B cell (primary cell): Measurements from ENCODE around the gene GPR162. TPM values are rescaled to one million over a fixed set of nuclear protein-coding genes. Genes with fewer than 3 reads are reported as not detected.

Source experiments
- ATAC-seq: fragments of 200-7000 bp; cut with Tn5 transposase; one replicate; pipeline ENCODE4 v1.10.0; 2021; ENCODE audit warnings: low read depth, mild to moderate bottlenecking, moderate number of reproducible peaks, moderate library complexity
- CTCF ChIA-PET: fragments of 350-600 bp; sonication (Branson Sonifier 250); formaldehyde crosslinking; loops from one replicate; lab custom pipeline; 2021; ENCODE audit warnings: antibody characterized with exemption, inconsistent platforms; lab: Charles Lee
- POLR2A ChIA-PET: fragments of 350-600 bp; sonication (Branson Sonifier 250); formaldehyde crosslinking; loops from one replicate; lab custom pipeline; 2021; ENCODE audit warnings: antibody characterized with exemption; lab: Charles Lee
- DNase-seq: peaks from one replicate; pipeline ENCODE4 v3.0.0; 2013
- H2AFZ ChIP-seq: 2 replicates; pipeline ENCODE4 v1.6.1; 2012; ENCODE audit warnings: mild to moderate bottlenecking, low read depth, low read length; ENCODE audit not compliant: insufficient read depth, poor library complexity, severe bottlenecking
- H3K27ac ChIP-seq, 2 donors: 1 replicate in 1 of 2; 2 replicates in 1 of 2; pipeline ENCODE4 v1.5.1; 2012 to 2013; ENCODE audit warnings: low read length in 2 of 2, mild to moderate bottlenecking in 2 of 2, moderate library complexity in 1 of 2
- H3K27me3 ChIP-seq, 4 experiments: fragments of 200-600 bp in 1 of 4; sonication (generic) in 1 of 4; replicated peaks in 1 of 4; 1 replicate in 2 of 4; 2 replicates in 2 of 4; pipeline versions ENCODE4 v1.6.1 to v1.7.0; 2013 to 2016; ENCODE audit warnings: low read length in 3 of 4, mild to moderate bottlenecking in 2 of 4, mixed read lengths in 1 of 4, moderate library complexity in 1 of 4; ENCODE audit not compliant: insufficient read depth in 4 of 4, control insufficient read depth in 3 of 4; ENCODE audit errors: control extremely low read depth in 1 of 4
- H3K36me3 ChIP-seq, 2 experiments: replicated peaks in 1 of 2; 1 replicate in 1 of 2; 2 replicates in 1 of 2; pipeline versions ENCODE4 v1.6.1 to v1.7.1; 2013; ENCODE audit warnings: low read length in 1 of 2; ENCODE audit not compliant: insufficient read depth in 2 of 2, control insufficient read depth in 1 of 2; ENCODE audit errors: control extremely low read depth in 1 of 2, extremely low read depth in 1 of 2
- H3K4me1 ChIP-seq, 2 donors: fragments of 200-600 bp in 1 of 2; sonication (generic) in 1 of 2; 1 replicate in 1 of 2; 2 replicates in 1 of 2; pipeline versions ENCODE4 v1.5.1 to v1.6.1; 2013 to 2017; ENCODE audit warnings: low read length in 2 of 2; ENCODE audit not compliant: control insufficient read depth in 2 of 2, insufficient read depth in 2 of 2
- H3K4me2 ChIP-seq: replicated peaks from 2 replicates; pipeline ENCODE3; 2012; ENCODE audit warnings: mild to moderate bottlenecking, low read depth, low read length; ENCODE audit not compliant: poor library complexity, severe bottlenecking
- H3K4me3 ChIP-seq, 5 experiments: fragments of 200-600 bp in 1 of 5; sonication (generic) in 1 of 5; 1 replicate in 3 of 5; 2 replicates in 2 of 5; pipeline versions ENCODE4 v1.5.1 to v1.7.0; 2011 to 2016; ENCODE audit warnings: low read length in 4 of 5, mild to moderate bottlenecking in 4 of 5, low read depth in 2 of 5, control low read depth in 1 of 5, moderate library complexity in 1 of 5; ENCODE audit not compliant: insufficient read depth in 1 of 5; ENCODE audit errors: control extremely low read depth in 1 of 5, extremely low read depth in 1 of 5
- H3K79me2 ChIP-seq: fragments of 200-600 bp; sonication (generic); one replicate; pipeline ENCODE4 v1.6.0; 2016; ENCODE audit warnings: low read length; ENCODE audit not compliant: control insufficient read depth, insufficient read depth
- H3K9ac ChIP-seq: fragments of 200-600 bp; sonication (generic); 2 replicates; pipeline ENCODE4 v1.6.1; 2017; ENCODE audit warnings: mild to moderate bottlenecking, low read length, moderate library complexity
- H3K9me3 ChIP-seq, 3 donors: one replicate each; pipeline versions ENCODE4 v1.6.1 to v1.7.1; 2013; ENCODE audit warnings: low read length in 2 of 3; ENCODE audit not compliant: control insufficient read depth in 2 of 3, insufficient read depth in 1 of 3; ENCODE audit errors: control extremely low read depth in 1 of 3
- H4K20me1 ChIP-seq: 2 replicates; pipeline ENCODE4 v1.6.0; 2012; ENCODE audit warnings: mild to moderate bottlenecking, low read length; ENCODE audit not compliant: insufficient read depth, control insufficient read depth, poor library complexity, severe bottlenecking
- H3K27ac Mint-ChIP-seq: one replicate; pipeline ENCODE4 v1.8.0; 2021; ENCODE audit warnings: mixed read lengths
- H3K27me3 Mint-ChIP-seq: one replicate; pipeline ENCODE4 v1.8.0; 2021; ENCODE audit warnings: mixed read lengths
- H3K4me1 Mint-ChIP-seq: one replicate; pipeline ENCODE4 v1.8.0; 2021; ENCODE audit warnings: mixed read lengths
- H3K4me3 Mint-ChIP-seq: one replicate; pipeline ENCODE4 v1.8.0; 2021; ENCODE audit warnings: mixed read lengths
- H3K9me3 Mint-ChIP-seq: one replicate; pipeline ENCODE4 v1.8.0; 2022; ENCODE audit warnings: mixed read lengths; ENCODE audit not compliant: insufficient read depth
- EZH2 ChIP-seq: IDR thresholded peaks from 2 replicates; pipeline ENCODE4 v1.6.1; 2012; ENCODE audit warnings: borderline replicate concordance, low read depth, mild to moderate bottlenecking, moderate library complexity, low read length; ENCODE audit not compliant: insufficient read depth, poor library complexity, severe bottlenecking
- WGBS: methylation state at CpG from one replicate; pipeline ENCODE4 v1.1.5; 2013; ENCODE audit warnings: missing lambda C conversion rate; ENCODE audit not compliant: insufficient coverage; 5-methylcytosine and 5-hydroxymethylcytosine counted together
- intact Hi-C: fragments of 100-400 bp; cut with micrococcal nuclease; formaldehyde crosslinking; loops from one replicate; pipeline ENCODE4 v1.10.0; 2022
- polyA plus RNA-seq: library from polyadenylated mRNA; depleted of rRNA; stranded (reverse); fragments of >200 nt; gene quantifications from 2 replicates; pipeline ENCODE4 v1.2.3, GENCODE V29; 2012
- total RNA-seq, 2 donors: library from RNA; stranded (reverse); fragments of 120-200 nt in 1 of 2; gene quantifications; 1 replicate in 1 of 2; 2 replicates in 1 of 2; pipeline versions ENCODE4 v1.2.3 to v1.2.4, GENCODE V29; 2013 to 2022
- TF ChIP-seq, protein P1 (sequence below): fragments of 200-600 bp; IDR thresholded peaks from one replicate; pipeline ENCODE4 v1.8.0; 2022; ENCODE audit warnings: antibody characterized with exemption, mild to moderate bottlenecking

Gene GPR162
- total and polyA plus RNA-seq, 2 donors (not counting 1 experiment from before 2014, with no cell fraction given), result 0.54 TPM; not detected in 1

- TF ChIP-seq, protein P1, sequence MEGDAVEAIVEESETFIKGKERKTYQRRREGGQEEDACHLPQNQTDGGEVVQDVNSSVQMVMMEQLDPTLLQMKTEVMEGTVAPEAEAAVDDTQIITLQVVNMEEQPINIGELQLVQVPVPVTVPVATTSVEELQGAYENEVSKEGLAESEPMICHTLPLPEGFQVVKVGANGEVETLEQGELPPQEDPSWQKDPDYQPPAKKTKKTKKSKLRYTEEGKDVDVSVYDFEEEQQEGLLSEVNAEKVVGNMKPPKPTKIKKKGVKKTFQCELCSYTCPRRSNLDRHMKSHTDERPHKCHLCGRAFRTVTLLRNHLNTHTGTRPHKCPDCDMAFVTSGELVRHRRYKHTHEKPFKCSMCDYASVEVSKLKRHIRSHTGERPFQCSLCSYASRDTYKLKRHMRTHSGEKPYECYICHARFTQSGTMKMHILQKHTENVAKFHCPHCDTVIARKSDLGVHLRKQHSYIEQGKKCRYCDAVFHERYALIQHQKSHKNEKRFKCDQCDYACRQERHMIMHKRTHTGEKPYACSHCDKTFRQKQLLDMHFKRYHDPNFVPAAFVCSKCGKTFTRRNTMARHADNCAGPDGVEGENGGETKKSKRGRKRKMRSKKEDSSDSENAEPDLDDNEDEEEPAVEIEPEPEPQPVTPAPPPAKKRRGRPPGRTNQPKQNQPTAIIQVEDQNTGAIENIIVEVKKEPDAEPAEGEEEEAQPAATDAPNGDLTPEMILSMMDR, result no peak
- no peak for TF ChIP-seq EZH2
- H3K9me3 Mint-ChIP-seq, result no peaks in the 10 kb centered on the region
- Histone ChIP-seq H3K4me1 (peaks cover 0 to 10% of the 10 kb centered on the region in 2 donors), H3K9me3 (no peaks in the 10 kb centered on the region), H3K4me2 (no peak overlapping the region), H3K4me3 (no peak overlapping the region), H3K27me3 (peaks cover 0 to 2% (median 0%) of the 10 kb centered on the region in 4 experiments), H3K9ac (no peak overlapping the region), H3K79me2 (peaks cover 5% of the 10 kb centered on the region), H4K20me1 (no peaks in the 10 kb centered on the region), H3K27ac (no peak overlapping the region), H3K36me3 (no peaks in the 10 kb centered on the region), H2AFZ (no peak overlapping the region)
- DNase-seq (no peak), ATAC-seq (no peak)
- peaks cover 11% of the 10 kb centered on the region for H3K4me1 Mint-ChIP-seq
- no peak overlapping the region for H3K27ac Mint-ChIP-seq
- no peaks in the 10 kb centered on the region for H3K27me3 Mint-ChIP-seq
- WGBS, result 89% methylated on average over 6 of the region's 7 CpGs
- ChIA-PET POLR2A (no interaction called here), CTCF (interaction anchor here (1.0 kb wide), 1 partner anchor 23 kb away, joined by 3 read pairs; no protein-coding TSS in a partner anchor)
- H3K4me3 Mint-ChIP-seq, result no peak overlapping the region
- intact Hi-C loops, result no loop called here
Observed at GRCh38 chr12:6846316-6846869, 24.8 kb downstream of the GPR162 start.

DNA sequence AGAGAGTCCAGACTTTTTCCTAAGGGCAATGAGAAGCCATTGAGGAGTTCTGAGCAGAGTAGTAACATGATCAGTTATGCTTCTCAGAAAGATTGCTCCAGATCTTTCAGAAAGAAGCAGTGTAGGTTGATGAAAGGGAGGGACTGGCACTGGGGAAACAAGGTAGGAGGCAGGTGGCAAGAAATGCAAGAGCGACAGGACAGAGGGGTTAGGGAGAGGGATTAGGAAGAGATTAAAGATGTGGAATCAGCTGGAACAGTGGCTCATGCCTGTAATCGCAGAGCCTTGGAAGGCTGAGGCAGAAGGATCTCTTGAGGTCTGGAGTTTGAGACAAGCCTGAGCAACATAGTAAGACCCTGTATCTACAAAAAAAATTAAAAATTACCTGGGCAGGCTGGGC is 26.1 kb downstream of the GPR162 start:
- intact Hi-C loops, result no loop called here
- Histone ChIP-seq H4K20me1 (no peaks in the 10 kb centered on the region), H3K4me3 (no peak overlapping the region), H3K4me1 (peaks cover 0 to 15% of the 10 kb centered on the region in 2 donors), H3K36me3 (no peaks in the 10 kb centered on the region), H2AFZ (no peak overlapping the region), H3K27ac (no peak overlapping the region), H3K27me3 (peaks cover 0 to 2% (median 0%) of the 10 kb centered on the region in 4 experiments), H3K4me2 (no peak overlapping the region), H3K9me3 (no peaks in the 10 kb centered on the region), H3K79me2 (peaks cover 5% of the 10 kb centered on the region), H3K9ac (no peak overlapping the region)
- no peak overlapping the region for H3K4me3 Mint-ChIP-seq
- ChIA-PET POLR2A (no interaction called here), CTCF (interaction anchor here (1.1 to 3.1 kb wide), 6 partner anchors 11 to 261 kb away, joined by 3 to 11 read pairs (median 4); partner anchors contain the start of gene C1RL)
- H3K27me3 Mint-ChIP-seq, result no peaks in the 10 kb centered on the region
- ATAC-seq (no peak), DNase-seq (no peak)
- 100% methylated on average over 1 of the region's 2 CpGs for WGBS
- H3K9me3 Mint-ChIP-seq, result no peaks in the 10 kb centered on the region
- H3K27ac Mint-ChIP-seq, result no peak overlapping the region
- TF ChIP-seq, protein P1, result no peak
- no peak for TF ChIP-seq EZH2
- peaks cover 14% of the 10 kb centered on the region for H3K4me1 Mint-ChIP-seq
